ENCODE data around the gene STX10.
A peak's percentile ranks its signal among the peaks of the same experiment; 100 is the strongest.

Gene STX10

GRCh38 chr19:13103581-13104359 lies 46.4 kb downstream of the STX10 start:
- H3K4me3 ChIP-seq (ENCODE audit: low read depth, low read length): no peak overlapping the region
- TF ChIP-seq CTCF (IDR thresholded peaks at IDR 0.05; ENCODE audit: insufficient read depth, low read length, missing control alignments): no peak
- no peak for DNase-seq (ENCODE audit: low read depth, low spot score)
- ChIA-PET CTCF (interaction anchor here (0.9 to 8.0 kb wide), 15 partner anchors 8 to 159 kb away, joined by 3 to 94 read pairs (median 5); no protein-coding TSS in a partner anchor), POLR2A (interaction anchor here (0.7 kb wide), 1 partner anchor 12 kb away, joined by 4 read pairs; no protein-coding TSS in a partner anchor)

- POLR2A ChIA-PET: interaction anchor here (0.7 kb wide), 1 partner anchor 11 kb away, joined by 4 read pairs; no protein-coding TSS in a partner anchor
- CTCF ChIA-PET: interaction anchor here (1.1 to 8.0 kb wide), 7 partner anchors 12 to 160 kb away, joined by 3 to 94 read pairs (median 4); no protein-coding TSS in a partner anchor
- DNase-seq (ENCODE audit: low read depth, low spot score): no peak
- H3K4me3 ChIP-seq (ENCODE audit: low read depth, low read length): peak within 1 kb of the TSS; percentile 27; the same call in 1 of the 2 replicates
- TF ChIP-seq CTCF (IDR thresholded peaks at IDR 0.05; ENCODE audit: insufficient read depth, low read length, missing control alignments): no peak
Measured at GRCh38 chr19:13102666-13103580, 47.3 kb downstream of the STX10 start, which contains the start of gene LYL1. LYL1 (minus strand) TSS chr19:13102858; CDS start chr19:13101171, 1,687 bp downstream.

GRCh38 chr19:13102416-13102665 lies 47.8 kb downstream of the STX10 start:
- H3K4me3 ChIP-seq (ENCODE audit: low read depth, low read length): peak overlapping the region; percentile 27; the same call in 1 of the 2 replicates
- ChIA-PET CTCF (interaction anchor here (1.1 to 8.0 kb wide), 4 partner anchors 9 to 161 kb away, joined by 4 to 94 read pairs (median 5); no protein-coding TSS in a partner anchor), POLR2A (no interaction called here)
- TF ChIP-seq CTCF (IDR thresholded peaks at IDR 0.05; ENCODE audit: insufficient read depth, low read length, missing control alignments): no peak
- no peak for DNase-seq (ENCODE audit: low read depth, low spot score)

- POLR2A ChIA-PET: no interaction called here
- H3K4me3 ChIP-seq (ENCODE audit: low read depth, low read length): peak overlapping the region; percentile 27; the same call in 1 of the 2 replicates
Measured at GRCh38 chr19:13101590-13102415, 48.4 kb downstream of the STX10 start.

More at GRCh38 chr19:13101590-13102415, 48.4 kb downstream of the STX10 start:
- no peak for TF ChIP-seq CTCF (IDR thresholded peaks at IDR 0.05; ENCODE audit: insufficient read depth, low read length, missing control alignments)
- DNase-seq (ENCODE audit: low read depth, low spot score): no peak
- CTCF ChIA-PET: interaction anchor here (0.8 to 8.0 kb wide), 8 partner anchors 8 to 161 kb away, joined by 3 to 94 read pairs (median 4); no protein-coding TSS in a partner anchor

Measured in AG04449 (cell line).